GM21737 (cell line): Measurements from ENCODE around the gene GH1.

ENCODE experiments used
- ATAC-seq: cut with Tn5 transposase; IDR thresholded peaks from one replicate; pipeline ENCODE4 v1.9.1; 2021; ENCODE audit warnings: mild to moderate bottlenecking, moderate library complexity; ENCODE audit not compliant: unreplicated experiment

GH1 gene

DNA sequence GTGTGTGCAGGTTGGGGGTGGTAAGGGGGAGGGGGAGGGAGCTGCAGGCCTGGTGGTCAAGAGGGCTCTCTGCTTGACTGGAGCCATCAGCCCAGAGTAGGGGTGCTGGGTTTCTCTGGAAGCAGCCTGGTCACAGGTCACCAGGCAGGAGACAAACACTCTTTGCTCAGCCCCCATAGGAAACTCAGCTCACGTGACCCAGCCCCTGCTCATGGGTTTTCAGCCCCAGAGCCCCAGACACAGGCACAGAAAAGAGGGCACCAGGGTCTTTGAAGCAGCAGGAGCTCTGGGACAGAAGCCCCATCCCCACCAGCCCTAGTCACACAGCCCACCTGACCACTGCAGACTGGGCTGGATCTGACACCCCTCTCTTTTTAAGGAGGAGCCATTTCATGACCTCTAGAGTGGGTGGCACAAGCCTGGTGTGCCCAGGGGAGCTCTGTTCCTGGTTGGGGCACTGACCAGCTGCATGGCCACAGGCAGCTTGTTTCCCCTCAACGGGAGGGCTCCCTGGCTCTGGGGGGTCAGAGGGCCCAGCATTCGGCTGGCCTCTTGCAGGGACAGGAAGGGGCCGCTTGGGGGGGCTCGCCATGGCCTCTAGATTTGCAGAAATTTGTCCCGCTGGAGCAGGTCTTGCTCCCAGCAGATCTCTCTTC, 27.3 kb upstream of the GH1 start:
- peak; percentile 29 for ATAC-seq

- ATAC-seq, result no peak
These were observed 26.3 kb upstream of the GH1 start for GRCh38 chr17:63944736-63945499.

DNA sequence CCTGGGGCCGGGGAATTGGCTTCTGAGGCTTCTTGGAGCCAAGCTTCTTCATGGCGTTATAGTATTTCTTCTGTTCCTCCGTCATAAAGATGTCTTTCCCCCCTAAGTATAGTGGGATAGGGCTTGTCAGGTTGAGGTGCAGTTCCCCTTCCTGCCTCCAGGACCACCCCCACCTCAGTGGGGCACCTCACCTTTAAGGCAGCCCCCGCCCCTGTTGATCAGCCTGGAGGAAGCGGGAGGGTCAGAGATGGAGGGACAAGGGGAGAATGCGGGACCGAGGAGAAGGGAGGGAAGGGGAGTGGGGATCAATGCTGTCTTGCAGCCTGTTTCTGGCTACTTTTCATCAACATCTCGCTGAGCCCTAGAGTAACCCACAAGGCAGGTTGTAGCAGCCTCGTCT, 25.1 kb upstream of the GH1 start:
- ATAC-seq, result no peak

DNA sequence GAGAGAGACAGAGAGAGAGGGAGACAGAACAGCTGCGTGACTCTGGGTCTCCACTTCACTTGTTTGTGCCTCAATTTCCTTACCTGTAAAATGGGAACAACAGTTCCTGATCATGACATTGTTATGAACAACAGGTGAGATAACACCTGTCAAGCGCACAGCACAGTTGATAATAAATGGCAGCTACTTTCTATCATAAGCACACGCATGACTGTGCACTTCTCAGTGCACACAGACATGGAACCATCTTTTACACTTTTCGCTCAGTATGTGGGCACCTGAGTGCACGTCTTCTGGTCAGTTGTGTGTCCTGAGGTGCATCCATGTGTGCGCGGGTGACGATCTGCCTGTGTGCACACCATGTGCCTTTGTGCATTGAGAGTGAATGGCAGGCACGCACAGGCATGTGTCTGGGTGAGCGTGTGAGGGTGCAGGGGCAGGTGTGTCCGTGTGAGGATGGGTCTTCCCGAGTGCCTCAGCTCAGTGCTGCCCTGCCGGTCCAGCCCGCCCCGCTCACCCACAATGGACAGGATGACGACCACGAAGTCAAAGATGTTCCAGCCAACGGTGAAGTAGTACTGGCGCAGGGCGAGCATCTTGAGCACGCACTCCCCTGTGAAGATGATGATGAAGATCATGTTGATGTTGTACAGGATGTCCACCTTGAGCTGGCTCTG, 23.8 kb upstream of the GH1 start:
- ATAC-seq, result no peak

DNA sequence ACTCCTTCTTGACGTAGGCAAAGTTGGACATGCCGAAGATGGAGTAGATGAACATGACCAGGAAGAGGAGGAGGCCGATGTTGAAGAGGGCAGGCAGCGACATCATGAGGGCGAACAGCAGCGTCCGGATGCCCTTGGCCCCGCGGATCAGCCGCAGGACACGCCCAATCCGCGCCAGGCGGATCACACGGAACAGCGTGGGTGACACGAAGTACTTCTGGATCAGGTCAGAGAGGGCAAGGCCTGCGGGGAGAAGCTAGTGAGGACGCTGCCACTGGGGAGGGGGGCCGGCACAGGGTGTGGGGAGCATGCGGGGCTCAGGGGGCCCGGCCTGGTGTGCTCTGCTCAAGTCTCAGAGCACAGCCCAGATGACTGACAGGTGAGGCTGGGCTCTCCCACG, 23.1 kb upstream of the GH1 start:
- no peak for ATAC-seq

GRCh38 chr17:63941162-63941561, 22.5 kb upstream of the GH1 start:
- no peak for ATAC-seq

DNA sequence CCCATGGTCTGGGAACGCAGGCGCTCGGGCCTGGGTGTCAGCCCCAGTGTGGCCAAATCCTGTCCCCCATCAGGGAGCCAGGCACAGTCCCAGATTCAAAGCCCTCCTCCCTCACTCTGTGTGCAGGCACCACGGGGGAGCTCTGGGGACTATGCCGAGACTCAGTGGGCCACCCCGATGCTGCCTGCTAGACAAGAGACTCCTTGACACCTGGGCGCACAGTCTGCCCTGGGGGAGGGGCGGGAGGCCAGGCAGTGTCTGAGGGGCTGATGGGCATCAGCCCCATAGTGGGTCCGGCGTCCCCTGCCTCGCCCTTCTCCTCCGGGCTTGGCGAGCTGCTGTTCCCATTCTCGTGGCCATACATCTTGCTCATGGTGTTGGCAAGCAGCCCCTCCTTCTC, 21.9 kb upstream of the GH1 start:
- ATAC-seq, result no peak

DNA sequence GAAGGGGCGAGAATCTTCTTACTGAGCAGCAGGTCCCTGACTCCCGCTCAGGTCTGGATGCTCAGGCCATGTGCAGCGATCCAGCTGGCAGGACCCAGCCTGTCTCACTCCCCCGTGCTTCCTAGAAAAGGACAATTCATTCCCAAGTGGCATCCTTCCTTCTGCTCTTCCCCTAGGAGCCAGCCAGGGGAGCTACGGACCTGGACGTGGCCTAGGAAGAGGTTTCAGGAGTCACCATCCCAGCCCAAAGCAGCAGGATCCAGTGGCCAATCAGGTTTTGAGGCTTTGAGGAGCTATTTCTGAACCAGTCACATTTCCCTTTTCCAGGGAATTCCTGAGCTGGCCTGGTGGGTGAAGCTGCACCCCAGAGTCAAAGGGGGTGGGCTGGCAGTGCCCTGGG, 21.2 kb upstream of the GH1 start:
- no peak for ATAC-seq

GRCh38 chr17:63939401-63939800, 20.8 kb upstream of the GH1 start:
- no peak for ATAC-seq

DNA sequence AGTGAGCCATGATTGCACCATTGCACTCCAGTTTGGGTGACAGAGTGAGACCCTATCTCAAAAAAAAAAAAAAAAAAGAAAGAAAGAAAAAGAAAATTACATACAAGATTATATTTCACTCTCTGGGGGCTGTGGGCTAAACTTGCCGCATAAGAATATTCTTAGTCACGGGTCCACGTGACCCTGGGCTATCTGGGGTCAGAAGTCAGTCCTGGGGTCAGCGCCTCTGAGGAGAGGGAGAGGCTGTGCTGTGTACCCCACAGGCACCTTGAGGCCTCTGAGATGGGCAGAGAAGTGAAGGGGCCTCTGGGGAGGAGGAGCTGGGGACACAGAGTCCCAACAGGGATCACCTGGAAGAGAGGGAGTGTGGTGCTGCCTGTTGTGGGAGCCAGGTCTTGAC, 19.3 kb upstream of the GH1 start:
- no peak for ATAC-seq

DNA sequence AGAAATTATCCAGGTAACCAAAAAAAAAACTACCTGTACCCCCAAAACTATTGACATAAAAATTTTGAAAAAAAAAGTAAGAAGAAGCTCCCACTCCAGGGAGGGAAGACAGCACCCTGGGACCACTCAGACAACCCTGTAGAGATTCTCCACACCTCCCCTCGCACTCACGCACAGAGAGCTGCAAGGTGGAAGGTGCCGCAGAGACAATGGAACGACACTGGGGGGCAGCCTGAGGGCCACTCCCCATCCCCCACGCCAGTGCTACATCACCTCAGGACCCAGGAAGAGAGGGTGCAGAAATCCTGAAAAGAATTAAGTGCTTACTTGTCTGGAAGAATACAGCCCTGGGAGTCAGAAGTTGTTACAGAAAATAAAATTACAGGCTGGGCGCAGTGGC, 18.7 kb upstream of the GH1 start:
- ATAC-seq, result no peak

DNA sequence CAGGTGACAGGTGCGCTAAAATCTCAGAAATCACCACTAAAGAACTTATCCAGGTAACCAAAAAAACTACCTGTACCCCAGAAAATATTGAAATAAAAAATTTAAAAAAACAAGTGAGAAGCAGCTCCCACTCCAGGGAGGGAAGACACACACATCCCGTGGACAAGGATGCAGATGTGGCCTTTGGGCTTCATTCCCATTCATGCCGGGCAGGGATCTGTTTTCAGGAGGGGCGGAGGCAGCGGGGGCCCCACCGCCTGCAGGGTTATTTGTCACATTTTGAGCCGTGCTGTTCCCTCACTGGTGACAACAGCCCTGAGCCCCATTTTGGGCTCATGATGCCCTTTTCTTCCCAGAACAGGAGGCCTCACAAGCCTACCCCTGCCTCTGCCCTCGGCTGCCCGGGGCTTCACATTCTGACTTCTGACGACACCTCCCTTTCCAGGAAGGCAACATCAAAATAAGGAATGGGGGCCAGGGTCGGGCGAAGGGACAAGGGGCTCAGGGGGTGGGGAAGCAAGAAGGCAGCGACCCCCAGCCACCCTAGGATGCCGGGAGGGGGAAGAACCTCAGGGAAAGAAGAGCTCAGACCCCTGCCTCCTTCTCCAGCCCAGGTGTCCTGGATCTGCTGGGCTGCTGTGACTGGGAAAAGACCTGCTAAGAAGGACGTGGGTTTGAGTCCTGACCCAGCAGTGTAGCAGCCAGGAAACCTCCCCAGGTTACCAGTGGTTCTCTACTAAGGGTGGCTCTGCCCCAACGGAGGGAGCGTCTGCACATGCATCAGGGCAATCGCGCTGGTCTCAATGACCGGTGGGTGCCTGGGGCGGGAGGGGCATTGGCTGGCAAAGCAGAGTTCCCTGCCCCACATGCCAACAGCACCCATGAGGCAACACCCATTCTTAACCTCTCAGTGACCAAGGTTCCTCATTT, 15.8 kb upstream of the GH1 start:
- ATAC-seq, result no peak

DNA sequence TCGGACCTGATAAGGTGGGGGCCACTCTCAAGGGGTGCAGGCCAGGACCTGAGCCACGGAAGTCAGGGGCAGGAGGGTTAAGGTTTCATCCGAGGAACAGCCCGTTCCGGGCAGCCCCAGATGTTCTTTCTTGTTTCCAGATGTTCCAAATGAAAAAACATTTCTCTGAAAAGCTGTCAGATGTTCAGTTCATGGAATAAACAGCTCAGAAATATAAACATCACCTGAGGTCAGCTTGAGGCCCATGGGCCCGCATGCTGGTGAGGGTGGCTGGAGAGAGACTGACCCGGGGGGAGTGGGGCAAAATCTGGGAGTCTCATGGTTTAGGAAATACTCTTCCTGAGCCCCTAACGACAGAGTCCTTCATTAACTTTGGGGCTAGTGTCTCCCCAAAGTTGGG, 15.0 kb upstream of the GH1 start:
- ATAC-seq, result no peak

DNA sequence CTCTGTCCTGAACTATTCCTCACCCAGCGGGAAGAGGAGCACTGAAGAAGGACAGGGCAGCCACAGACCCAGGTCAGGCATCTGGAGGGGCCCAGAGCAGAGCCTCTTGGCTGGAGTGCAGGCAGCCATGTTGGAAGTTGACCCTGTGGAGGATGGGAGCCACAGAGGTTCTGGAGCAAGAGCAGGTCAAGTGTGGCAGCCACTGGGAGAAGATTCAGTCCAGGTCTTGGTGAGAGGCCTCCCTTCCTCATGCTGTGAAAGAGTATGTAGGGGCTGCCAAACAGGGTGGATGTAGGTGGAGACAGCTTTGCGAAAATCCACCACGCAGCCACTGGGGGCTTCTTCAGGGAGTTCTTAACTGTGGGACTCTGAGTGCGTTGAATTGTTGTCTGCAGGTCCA, 14.1 kb upstream of the GH1 start:
- no peak for ATAC-seq

GRCh38 chr17:63931981-63932561, 13.4 kb upstream of the GH1 start, which contains the start of gene CD79B:
CD79B (minus strand) TSS chr17:63932331; CDS start chr17:63932261, 70 bp downstream.
- peak; percentile 75 for ATAC-seq

DNA sequence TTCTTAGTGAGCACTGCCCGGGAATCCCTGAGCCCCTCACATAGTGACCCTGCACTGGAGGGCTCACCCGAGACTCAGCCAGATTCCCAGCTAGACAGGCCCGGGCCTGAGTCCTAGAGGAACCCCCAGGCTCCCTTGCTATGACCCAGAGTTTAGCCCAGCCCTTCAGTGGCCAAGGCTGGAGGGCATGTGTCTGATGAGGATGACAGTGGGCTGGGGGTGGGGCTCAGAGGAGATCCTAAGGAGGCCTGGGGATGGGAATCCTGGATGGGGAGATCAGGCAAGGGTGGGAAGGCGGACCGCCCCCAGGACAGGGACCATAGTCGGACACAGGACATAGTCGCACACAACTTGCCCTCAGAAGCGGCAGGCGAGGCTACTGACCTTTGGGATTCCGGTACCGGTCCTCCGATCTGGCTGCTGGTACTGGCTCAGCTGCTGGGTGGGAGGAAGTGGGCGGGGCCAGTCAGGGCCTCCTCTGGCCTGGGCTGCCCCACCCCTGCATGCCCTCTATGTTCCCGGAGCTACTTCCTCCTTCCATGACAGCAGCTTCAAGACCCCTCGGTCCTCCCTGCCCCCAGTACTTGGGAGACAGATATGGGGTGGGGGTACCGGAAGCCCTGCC, 12.4 kb upstream of the GH1 start:
- peak; percentile 33 for ATAC-seq

DNA sequence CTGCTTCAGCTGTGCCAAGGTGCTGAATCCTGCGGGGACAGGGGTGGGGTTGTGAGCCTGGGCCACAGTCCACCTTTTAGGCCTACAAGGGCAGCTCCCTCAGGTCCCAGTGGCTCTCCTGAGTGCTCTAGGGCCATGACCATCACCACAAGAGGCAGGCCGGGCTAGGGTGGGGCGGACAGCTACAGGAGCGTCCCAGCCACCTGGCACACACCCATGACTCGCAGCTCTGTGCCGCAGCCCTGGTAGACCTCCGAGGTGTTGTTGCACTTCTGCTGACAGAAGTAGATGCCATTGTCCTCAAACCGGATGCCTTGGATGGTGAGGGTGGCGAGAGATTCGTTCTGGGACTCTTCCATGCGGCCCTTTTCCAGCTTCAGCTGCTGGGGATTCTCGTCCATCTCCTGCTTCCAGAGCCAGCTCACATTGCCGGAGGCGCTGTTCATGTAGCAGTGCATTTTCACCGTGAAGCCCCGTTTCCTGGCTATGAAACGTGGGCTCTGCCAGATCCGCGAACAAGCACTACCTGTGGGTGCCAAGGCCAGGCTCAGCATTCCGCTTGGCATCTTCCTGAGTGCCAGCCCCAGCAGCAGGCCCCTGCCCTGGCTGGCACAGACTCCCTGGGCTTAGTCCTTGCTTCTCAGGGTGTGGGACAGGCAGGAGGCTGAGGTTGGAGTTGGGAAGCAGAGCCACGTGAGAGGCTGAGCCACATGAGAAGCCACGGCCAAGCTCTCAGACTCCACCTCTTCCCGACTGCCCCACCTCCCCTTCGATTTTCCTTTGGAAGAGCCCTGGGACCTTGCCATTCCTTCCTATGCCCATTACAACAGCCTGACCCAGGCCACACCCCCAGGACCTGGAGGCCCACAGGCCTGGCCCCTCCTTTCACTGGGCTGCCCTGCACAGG, 11.5 kb upstream of the GH1 start:
- no peak for ATAC-seq

GRCh38 chr17:63928966-63929695, 10.5 kb upstream of the GH1 start:
- ATAC-seq, result no peak
